ENCODE measurements around the gene GSTM5.
"Not testable (repeated sequence)": the region's sequence is repeated elsewhere in the genome, so short reads cannot be mapped to it uniquely, and the experiment has no call there.

Gene GSTM5

DNA sequence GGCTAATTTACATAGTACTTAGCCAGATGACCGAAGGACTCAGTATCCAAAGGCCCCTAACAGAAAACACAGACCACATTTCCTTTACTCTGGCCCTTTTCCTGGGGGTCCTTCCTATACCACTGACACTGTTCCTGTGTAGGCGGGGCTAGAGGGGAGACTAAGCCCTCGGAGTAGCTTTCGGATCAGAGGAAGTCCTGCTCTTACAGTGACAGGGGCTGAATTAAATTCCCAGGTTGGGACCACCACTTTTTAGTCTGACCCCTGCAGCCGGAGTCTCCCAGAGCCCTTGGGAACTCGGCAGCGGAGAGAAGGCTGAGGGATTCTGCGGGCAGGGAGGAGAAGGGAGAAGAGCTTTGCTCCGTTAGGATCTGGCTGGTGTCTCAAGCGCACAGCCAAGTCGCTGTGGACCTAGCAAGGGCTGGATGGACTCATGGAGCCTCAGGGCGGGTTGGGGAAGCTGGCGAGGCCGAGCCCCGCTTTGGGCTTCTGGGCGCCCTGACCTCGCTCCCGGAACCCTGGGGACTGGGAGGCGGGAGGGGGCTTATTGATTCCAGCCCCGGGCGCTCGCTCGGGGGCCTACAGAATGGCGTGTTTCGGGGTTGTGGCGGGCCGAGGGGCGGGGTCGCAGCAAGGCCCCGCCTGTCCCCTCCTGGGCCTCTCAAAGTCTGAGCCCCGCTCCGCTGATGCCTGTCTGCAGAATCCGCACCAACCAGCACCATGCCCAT lies at the start of gene GSTM5:
GSTM5 (plus strand) TSS at position 659 of the 728 bp plus-strand sequence; CDS start at position 721, 62 bp downstream.
- DNase-seq (ENCODE audit: low read depth), result not testable (repeated sequence)

- DNase-seq (ENCODE audit: low read depth), result no peak
Observed at GRCh38 chr1:109664671-109665070, 47.4 kb upstream of the GSTM5 start.

DNA sequence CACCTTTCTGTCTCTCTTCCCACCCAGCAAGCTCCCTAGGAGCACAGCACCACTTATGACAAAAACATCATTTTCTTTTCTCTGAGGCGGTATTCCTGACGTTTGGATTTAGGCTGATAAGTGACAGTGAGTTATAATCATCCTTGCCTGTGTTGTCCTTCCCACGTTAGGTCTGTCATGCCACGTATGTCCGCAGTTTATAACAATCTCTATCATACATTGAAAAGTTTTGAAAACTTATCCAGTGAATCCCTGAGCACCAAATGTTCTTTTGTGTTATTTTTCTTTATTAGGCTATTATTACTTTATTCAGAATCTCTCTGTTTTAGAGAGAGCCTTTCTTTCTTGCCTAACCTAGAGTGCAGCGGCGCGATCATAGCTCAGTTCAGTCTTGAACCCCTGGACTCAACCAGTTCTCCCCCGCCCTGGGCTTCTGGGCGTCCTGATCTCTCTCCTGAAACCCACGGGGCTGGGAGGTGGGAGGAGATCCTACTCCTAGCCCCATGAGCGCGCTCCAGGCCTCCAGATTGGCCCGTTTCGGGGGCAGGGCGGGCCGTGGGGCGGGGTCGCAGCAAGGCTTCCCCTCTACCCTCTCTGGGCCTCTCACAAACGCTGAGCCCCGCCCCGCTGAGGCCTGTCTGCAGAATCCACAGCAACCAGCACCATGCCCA lies 44.5 kb upstream of the GSTM5 start, which contains the start of gene GSTM2:
GSTM2 (plus strand) TSS at position 606 of the 671 bp plus-strand sequence; CDS start at position 665, 59 bp downstream.
- DNase-seq (ENCODE audit: low read depth), result peak; percentile 70

- no peak for DNase-seq (ENCODE audit: low read depth)
Observed at GRCh38 chr1:109668123-109668775, 43.8 kb upstream of the GSTM5 start.

DNA sequence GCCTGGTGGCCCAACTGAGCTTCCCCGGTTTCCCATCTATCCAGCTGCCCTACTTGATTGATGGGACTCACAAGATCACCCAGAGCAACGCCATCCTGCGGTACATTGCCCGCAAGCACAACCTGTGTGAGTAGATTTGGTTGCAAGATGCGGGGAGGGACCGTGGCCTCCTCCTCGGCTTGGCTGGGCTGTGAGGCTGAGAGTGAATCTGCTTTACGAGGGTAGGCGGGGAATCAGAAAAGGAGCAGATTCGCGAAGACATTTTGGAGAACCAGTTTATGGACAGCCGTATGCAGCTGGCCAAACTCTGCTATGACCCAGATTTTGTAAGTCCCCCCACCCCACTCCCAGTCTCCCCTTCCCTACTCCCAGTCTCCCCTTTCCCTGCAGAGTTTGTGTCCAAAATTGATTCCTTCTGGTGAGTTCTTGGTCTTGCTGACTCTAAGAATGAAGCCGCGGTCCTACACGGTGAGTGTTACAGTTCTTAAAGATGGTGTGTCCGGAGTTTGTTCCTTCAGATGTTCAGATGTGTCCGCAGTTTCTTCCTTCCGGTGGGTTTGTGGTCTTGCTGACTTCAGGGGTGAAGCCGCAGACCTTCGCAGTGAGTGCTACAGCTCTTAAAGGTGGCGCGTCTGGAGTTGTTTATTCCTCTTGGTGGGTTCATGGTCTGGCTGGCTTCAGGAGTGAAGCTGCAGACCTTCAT lies 42.7 kb upstream of the GSTM5 start:
- DNase-seq (ENCODE audit: low read depth), result no peak

DNA sequence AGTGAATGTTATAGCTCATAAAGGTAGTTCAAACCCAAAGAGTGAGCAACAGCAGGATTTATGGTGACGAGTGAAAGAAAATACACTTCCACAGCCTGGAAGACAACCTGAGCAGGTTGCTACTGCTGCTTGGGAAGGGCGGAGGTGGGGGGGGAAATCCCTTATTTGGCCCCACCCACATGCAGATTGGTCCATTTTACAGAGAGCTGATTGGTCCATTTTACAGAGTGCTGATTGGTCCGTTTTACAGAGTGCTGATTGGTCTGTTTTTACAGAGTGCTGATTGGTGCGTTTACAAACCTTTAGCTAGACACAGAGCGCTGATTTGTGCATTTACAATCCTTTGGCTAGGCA lies 42.1 kb upstream of the GSTM5 start:
- not testable (repeated sequence) for DNase-seq (ENCODE audit: low read depth)

GRCh38 chr1:109671067-109671466 lies 41.0 kb upstream of the GSTM5 start:
- no peak for DNase-seq (ENCODE audit: low read depth)

GRCh38 chr1:109673861-109674260 lies 38.2 kb upstream of the GSTM5 start:
- DNase-seq (ENCODE audit: low read depth), result not testable (repeated sequence)

- DNase-seq (ENCODE audit: low read depth), result not testable (repeated sequence)
Observed at GRCh38 chr1:109676683-109677381, 35.2 kb upstream of the GSTM5 start.

- DNase-seq (ENCODE audit: low read depth), result no peak
Observed at GRCh38 chr1:109677459-109677858, 34.6 kb upstream of the GSTM5 start.

- not testable (repeated sequence) for DNase-seq (ENCODE audit: low read depth)
Observed at GRCh38 chr1:109678637-109679036, 33.4 kb upstream of the GSTM5 start.

- not testable (repeated sequence) for DNase-seq (ENCODE audit: low read depth)
Observed at GRCh38 chr1:109684777-109685176, 27.3 kb upstream of the GSTM5 start.

DNA sequence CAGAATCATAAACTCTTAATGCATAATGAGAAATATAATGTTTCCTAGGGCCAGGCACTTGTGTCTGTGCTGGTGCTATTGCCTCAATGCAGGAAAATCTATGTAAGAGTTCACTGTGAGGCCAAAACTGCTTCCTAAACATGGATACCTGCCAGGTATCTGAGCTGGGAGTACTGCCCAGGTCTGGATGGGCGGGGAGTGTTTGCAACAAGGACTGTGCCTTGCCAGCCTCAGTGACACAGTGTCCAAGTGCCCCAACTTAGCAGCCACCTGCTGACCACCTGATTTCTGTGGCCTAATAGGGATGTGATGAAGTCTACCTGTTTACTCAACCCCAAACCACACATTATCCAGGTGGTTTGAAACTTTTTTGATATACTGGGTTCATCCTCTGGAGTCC lies 26.7 kb upstream of the GSTM5 start:
- DNase-seq (ENCODE audit: low read depth), result not testable (repeated sequence)

- not testable (repeated sequence) for DNase-seq (ENCODE audit: low read depth)
Observed at GRCh38 chr1:109685890-109686289, 26.2 kb upstream of the GSTM5 start.

DNA sequence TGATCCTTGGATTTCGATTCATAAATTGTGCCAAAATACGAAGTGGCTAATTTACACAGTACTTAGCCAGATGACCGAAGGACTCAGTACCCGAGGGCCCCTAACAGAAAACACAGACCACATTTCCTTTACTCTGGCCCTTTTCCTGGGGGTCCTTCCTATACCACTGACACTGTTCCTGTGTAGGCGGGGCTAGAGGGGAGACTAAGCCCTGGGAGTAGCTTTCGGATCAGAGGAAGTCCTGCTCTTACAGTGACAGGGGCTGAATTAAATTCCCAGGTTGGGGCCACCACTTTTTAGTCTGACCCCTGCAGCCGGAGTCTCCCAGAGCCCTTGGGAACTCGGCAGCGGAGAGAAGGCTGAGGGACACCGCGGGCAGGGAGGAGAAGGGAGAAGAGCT lies 24.9 kb upstream of the GSTM5 start:
- not testable (repeated sequence) for DNase-seq (ENCODE audit: low read depth)

- DNase-seq (ENCODE audit: low read depth), result no peak
Observed at GRCh38 chr1:109687641-109688499, 24.2 kb upstream of the GSTM5 start, which contains the start of gene GSTM1. Gene GSTM1, plus strand, starts transcription at chr1:109687817. Its CDS starts 57 bp downstream, at chr1:109687874.

DNA sequence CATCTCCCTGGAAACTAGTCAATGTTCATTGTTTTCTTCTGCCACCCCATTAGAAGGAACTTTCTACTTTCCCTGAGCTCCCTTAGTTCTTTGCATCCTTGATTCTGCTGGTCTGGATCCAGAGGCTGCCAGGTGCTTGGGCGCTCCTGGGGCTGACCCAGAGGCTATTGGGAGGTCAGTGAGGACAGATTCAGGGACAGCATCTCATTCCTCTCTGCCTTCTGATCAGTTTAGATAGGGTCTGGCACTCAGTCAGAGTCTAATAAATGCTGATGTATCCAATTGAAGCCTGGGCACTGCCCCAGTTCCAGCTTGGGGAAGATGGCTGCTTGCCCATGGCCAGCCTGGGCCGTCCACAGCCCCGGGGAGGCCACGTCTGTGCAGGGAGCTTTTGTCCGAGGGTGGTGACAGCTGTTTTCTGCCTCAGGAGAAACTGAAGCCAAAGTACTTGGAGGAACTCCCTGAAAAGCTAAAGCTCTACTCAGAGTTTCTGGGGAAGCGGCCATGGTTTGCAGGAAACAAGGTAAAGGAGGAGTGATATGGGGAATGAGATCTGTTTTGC lies 22.1 kb upstream of the GSTM5 start:
- no peak for DNase-seq (ENCODE audit: low read depth)

- DNase-seq (ENCODE audit: low read depth), result no peak
Observed at GRCh38 chr1:109691759-109692158, 20.3 kb upstream of the GSTM5 start.

DNA sequence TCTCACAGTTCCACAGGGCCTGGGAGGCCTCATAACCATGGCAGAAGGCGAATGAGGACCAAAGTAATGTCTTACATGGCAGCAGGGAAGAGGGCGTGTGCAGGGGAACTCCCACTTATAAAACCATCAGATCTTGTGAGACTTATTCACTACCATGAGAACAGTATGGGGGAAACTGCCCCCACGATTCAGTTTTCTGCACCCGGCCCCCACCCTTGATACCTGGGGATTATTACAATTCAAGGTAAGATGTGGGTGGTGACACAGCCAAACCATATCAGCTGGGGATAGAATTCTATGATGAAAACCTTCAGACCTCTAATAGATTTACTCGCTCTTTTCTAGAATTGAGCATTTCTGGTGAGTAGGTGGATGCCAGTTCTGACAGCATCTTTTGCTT lies 17.7 kb upstream of the GSTM5 start:
- DNase-seq (ENCODE audit: low read depth), result not testable (repeated sequence)

DNA sequence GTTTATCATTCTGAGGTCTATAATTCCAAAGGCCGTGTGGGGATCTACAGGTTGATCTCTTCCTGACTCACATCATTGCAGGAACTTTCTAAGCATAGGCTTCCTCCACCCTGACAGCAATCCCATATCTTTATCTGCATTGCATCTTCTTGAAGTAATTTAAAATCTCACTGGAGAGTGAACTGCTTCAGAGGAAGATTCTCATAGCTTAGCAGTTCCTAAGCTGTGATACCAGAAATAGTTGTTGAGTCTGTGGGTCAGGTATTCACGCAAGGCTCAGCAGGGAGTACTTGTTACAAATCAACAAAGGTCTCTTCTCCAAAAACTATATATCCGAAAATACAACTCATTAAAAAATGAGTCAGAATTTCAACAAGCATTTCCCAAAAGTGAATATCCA lies 16.9 kb upstream of the GSTM5 start:
- DNase-seq (ENCODE audit: low read depth), result not testable (repeated sequence)
